ENCODE measurements around the gene PRICKLE2.

Gene PRICKLE2

DNA sequence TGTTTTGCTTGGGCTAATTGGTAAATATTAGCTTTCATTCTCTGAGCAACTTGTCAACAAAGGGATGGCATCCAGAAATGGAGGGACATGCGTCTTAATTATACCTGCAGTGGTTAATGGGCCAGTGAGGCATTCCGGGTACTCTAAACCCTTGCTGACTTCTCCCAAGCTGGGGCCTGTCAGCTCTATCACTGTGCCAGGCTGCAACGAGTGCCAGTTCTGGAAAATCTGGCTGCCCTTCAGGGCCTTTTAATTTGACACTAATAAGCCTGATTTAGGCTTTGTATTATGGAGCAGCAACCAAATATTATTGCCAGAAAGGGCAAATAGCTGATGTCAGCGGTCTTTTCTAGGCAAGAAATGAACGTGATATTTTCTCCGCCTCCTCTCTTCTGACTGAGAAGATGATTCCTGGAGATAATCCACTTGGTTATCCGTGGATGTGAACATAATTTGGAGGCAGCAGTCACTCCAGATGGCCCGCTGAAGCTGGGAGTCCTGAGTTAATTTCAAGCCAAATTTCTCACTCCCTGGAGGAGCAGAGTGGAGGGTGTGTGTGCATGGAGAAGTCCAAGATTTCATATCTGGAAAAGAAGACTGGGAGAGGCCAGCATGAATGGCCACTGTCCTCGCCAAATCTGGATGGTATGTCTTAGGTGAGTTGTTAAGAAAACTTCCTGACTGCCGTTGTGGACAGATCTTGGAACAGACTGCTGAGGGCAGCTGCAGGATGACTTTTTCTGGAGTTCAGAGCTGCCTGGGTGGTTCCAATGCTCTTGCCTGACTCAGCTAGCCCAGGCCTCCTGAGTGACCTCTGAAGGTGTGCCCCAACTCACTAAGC is 157.5 kb downstream of the PRICKLE2 start:
- no peak for DNase-seq (ENCODE audit: low spot score)

DNA sequence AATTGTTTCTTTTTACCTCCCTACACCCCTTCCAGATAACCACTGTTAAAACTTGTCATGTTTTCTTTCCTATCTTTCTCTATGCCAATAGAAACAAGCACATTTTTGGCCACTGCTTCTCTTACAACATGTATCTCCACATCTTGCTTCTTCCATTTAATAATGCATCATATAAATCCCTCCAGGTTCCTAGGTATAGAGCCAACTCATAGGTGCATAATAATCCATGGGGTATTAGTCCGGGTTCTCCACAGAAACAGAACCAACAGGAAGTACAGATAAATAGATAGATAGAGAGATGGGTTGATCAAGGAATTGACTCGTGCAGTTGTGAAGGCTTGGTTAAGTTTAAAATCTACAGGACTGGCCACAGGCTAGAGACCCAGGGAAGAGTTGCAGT is 160.5 kb downstream of the PRICKLE2 start:
- DNase-seq (ENCODE audit: low spot score) = no peak

DNA sequence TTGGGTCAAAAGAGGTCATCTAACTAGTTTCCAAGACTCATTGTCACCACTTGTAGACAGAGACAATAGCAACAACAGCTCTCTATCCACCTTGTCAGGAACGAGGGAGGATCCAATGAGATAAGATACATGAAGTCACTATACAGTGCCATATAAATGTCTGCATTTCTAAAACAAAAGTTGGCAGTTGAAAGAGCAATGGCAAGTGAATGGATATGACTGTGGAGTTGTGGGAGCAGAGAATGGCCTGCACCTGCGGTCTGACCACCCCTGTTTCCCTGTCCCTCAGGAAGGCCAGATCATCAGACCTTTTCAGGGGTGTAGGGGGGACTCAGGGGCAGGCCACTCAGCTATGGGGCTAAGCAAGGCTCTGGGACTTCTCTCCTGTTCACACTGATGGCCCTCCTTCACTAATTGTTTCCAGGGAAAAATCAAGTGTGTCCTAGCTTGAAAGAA is 161.3 kb downstream of the PRICKLE2 start:
- no peak for DNase-seq (ENCODE audit: low spot score)

DNA sequence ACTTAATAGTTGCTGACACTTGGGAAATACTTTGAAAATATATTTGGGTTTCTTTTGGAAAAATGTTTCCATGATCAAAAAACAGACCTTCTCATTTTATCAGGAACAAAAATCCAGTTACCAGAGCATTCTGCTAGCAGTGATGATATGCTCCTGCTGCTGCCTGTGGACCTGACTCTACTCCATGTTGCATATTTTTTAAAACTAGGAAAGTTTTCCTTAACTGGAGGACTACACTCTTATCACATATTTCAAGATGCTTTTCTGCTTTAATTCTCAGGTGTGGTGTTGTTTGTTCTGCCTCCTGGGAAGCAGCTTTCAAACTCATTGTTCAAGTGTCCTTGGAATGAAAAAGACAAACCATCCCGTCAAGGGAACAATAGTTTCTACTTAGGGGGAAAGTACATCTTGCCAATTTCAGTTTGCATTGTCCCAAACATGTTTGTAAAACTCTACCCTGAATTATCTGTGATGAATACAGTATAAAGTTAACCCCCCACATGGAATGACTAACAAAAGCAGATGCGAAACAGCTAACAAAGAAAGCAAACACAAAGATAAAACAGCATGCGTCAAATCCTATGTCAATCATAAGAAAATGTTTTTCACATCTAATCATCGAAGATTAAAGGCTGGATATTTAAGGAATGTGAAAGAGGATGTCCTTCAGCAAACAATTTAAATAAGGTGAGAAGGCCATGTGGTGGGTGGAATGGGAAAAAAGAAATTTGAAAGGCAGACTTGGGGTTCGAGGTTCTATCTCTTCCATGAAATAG is 161.9 kb downstream of the PRICKLE2 start:
- DNase-seq (ENCODE audit: low spot score) = no peak

DNA sequence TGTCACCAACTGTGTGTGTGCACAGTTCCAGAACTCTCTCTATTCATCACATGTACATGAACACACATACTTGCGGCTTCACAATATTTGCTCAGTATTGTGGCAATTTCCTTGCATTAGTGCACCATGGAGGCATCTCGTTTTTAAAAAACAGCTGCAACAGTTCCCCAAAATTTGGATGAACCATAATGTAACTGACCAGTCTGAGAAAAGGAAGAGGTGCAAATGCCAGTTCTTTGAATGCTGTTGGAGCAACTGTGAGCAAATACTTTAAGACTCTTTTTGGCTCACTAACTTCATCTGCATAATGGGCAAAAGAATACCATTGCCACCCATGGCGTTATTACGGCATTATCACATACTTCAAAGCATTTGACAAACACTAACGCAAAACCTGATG is 163.6 kb downstream of the PRICKLE2 start:
- no peak for DNase-seq (ENCODE audit: low spot score)

DNA sequence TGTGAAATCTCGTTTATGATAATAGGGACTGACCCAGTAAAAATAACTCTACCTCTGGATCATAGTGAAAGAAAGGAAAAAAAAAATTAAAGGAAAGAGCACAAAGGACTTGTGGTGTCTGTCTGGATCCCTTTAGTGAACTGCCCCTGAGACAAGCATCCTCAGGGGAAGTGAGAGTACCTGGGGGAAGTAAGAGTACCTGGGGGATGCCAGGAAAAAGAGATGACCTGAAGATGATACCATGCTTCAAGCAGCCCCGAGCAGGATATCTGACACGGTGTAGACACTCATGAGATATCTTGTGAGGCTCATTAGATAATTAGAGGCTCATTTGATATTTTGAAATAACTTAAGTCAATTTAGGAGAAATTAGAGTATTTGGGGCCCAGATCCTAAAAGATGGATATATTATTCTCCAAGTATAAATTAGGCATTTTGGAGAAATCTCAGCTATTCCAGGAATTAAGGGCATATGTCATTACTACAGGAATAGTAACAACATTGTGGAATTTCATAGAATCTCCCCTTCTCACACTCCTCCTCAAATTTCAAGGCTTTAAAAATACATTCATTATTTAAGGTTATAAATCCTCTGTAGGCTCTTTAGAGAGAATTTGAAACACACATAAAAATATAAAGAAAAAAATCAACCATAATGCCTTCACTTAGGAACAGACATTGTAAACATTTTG is 165.6 kb downstream of the PRICKLE2 start:
- DNase-seq (ENCODE audit: low spot score) = no peak

DNA sequence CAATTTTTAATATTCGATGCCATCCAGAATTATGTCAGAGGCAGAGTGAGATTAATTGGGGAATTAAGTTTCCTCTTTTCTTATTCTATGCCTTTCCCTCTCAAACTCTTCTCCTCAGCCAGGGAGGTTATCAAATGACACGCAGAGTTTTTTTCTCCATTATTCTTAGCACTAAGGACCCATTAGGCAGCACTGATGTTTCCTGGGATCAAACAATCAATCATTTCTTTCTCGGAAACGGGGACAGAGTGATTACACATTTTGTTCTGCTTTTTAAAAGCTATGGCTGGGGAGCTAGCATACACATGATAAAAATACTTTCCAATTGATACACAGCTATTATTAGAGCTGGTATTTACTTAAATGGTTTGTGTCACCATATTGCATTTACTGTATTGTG is 166.7 kb downstream of the PRICKLE2 start:
- no peak for DNase-seq (ENCODE audit: low spot score)

DNA sequence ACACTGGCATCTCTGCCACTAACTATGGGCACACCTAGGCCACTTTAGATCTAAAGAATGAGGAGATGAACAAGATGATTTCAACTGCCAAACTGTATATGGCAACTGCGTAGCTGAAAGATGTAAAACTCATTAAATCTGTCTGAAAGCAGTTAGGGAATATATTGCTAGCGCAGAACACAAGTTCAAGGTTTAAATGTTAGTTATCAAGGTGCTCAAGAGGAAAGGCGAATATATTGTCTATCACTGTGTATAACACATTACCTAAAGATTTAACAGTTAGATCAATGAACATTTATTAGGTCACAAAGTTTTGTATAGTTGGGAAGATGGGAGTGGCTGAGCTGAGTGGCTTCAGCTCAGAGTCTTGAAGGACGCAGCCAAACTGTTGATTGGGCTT is 168.0 kb downstream of the PRICKLE2 start:
- DNase-seq (ENCODE audit: low spot score) = no peak

DNA sequence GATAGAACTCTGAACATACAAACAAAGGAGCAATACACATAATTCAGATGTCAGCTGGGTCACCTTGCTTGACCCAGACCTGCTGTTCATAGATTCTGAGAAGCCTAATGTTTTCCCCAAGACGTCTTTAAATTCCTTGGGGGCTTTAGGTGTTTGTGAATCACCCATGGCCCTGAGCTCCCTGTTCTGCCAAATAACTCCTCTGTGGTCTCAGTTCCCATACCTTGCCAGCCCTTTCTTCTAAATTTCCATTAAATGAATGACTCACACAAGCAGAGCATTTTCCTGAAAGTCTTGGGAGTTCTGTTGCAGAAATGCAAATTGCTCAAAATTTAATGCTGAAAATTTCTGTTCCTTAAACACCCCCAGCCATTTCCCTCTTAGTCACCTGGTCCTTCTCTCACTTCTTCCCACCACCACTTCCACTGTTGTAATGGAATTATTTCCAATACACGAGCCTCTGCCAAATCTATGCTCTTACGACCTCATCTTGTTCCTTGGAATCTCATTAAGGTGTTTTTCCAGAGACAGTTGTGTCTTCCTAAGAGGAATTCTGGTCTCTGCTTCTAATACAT is 168.6 kb downstream of the PRICKLE2 start:
- DNase-seq (ENCODE audit: low spot score) = no peak

DNA sequence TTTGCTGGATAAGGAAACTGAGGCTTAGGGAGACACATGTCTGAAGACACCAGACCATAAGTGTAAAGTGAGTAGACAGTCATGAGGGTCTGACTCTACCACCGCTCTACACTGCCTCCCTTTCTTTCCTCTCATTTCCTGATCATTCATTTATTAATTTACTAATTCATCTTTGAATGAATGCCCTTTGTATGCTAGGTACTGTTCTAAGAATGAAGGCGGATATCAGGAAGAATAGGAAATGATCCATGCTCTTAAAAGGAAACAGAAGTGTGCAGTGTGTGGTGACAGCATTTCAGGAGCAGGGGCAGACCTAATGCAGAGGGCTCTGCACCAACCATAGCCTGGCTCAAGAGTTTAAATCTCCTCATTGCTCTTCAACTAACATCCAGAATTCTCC is 170.2 kb downstream of the PRICKLE2 start:
- no peak for DNase-seq (ENCODE audit: low spot score)

DNA sequence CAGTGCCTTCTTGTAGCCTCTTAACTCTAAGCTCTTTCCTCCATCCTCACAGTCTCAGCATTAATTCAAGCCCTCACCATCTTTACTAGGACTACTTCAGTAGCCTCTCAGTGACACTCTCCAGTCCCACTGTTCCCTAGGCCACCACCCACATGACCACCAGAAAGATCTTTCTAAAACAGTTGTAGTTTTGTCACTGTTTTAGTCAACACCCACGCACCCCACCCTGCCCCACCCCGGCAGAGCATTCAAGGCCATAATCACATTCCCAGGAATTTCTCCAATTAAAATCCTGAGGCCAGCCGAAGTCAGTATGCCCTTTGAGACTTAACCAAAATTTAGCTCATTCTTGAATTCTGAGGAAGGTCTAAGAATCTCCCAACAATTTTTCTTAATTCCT is 170.8 kb downstream of the PRICKLE2 start:
- DNase-seq (ENCODE audit: low spot score) = no peak

DNA sequence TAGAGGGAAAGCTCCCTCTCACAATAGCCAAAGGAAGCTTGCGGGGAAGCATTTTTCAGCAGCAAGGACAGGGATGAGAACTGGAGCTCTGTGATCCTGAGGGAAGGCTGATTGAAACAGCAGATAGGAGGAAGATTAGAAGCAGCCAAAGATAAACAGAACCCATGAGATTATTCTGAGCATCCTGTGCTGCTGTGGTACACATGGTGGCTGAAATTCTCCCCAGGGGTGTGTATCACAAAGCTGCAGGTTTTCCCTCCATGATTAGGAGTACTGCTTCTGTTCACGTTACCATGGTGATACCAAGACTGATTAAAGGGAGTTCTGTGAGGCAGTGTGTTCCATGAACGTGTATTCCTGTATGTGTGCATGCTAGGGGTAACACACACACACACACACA is 171.7 kb downstream of the PRICKLE2 start:
- no peak for DNase-seq (ENCODE audit: low spot score)

DNA sequence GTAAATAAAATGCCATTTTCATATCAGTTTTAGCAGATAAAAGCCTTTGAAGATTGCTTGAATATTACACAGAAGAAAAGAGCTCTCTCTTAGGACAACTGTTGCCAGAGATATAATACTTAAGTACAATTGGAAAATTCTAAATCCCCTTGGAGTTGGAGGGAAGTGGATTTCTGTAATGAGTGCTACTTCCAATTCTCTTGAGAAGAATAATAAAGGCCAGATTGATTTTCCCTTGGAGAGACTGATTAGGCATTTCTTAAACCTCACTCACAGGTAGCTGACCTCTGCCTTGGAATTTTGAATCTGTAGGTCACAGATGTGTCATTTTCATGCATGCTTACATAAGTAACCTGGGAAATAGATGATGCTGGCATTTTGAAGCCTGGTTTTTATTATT is 172.1 kb downstream of the PRICKLE2 start:
- no peak for DNase-seq (ENCODE audit: low spot score)

DNA sequence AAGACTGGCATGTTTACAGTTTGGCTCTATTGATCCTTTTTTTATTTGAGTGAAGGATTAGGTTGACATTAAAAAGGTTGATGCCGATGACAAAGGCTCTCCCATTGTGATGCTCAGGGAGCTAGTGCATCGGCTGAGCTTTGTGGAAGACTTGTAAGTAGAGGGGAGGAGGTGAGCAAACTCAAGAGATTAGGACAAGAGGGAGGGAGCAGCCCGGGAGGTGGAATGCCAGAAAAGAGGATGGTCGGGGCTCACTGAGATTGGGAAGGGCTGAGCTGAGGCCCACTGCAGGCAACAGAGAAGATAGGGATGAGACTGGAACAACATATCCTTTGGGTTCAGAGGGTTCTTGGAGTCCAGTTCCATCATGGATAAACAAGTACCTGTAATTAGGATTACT is 175.4 kb downstream of the PRICKLE2 start:
- no peak for DNase-seq (ENCODE audit: low spot score)

DNA sequence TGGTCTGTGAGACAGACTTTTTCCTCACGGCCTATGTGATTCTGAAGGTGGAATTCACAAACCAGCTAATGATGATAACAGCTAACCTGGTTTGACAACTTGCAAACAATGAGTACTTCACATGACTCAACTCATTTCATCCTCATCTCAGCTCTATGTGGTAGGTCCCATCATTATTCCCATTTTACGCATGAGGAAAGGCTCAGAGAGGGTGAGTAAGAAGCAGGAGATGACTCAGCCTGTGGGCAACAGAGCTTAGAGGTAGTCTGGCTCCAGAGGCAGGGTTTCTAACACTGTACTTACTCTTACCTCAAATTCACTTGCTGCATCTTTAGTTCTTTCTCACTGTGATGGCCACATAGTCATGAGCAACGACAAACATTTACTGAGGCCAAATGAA is 176.1 kb downstream of the PRICKLE2 start:
- DNase-seq (ENCODE audit: low spot score) = peak; percentile 77

DNA sequence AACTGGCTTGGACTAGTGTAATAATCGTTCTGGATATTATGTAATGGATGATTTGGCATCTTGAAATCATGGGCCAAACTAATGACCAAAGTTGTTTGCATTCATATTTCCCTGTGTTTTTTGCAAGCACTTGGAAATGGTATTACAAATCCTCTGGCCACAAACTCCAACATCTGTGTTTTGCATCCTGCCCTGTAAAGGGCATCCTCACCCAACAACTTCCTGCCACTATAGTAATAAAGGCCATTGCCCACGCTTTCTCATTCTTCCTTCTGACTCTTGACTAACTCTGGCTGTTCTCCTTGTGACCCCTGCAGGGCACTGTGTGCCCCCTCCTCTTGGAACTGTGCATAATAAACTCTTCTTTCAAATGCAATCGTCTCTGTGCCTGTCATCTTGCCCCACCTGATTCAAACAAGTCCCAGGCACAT is 176.6 kb downstream of the PRICKLE2 start:
- no peak for DNase-seq (ENCODE audit: low spot score)

DNA sequence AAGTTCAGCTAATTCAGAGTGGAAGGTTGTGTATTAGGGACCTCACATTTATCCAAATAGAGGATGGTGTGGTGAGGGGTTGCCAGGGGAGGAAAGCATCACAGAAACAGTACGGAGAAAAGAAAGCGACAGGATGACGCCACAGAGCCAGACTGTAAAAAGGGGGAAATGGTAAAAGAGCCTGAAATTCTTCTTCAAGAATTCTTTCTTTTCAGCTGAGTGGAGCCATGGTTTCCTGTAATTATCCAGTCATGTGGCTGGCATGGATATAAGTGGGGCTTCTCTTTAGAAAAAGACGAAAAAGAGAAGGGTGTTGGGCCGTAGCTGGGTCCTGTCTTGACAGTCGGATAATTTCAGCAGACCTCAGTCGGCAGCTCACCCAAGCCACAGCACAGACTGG is 177.5 kb downstream of the PRICKLE2 start:
- no peak for DNase-seq (ENCODE audit: low spot score)

DNA sequence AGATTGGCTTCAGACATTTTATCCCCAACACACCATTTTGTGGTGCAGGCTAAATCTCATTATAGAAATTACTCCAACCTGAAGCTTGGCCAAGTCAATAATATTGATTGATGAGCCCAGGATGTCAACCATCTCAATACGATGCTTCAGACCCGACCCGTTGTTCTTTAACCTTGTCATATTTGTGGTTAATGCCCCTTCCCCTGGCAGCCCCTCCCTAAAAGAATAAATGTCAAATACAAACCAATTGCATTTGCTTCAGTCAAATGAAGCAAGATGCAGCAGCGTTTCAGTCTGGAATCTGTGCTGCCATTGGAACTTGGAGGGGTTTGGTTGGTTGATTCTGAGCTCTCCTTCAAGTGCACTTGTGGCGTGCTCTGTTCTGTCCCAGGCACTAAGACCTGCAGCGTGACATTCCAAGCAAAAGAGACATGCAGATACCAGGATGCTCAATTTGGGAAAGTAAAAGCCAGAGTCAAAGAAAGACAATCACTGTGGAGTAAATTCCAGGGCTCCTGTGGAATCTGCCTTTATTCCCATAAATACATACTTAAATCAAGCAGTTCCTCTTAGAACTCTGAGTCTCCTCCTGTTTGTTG is 178.2 kb downstream of the PRICKLE2 start:
- DNase-seq (ENCODE audit: low spot score) = no peak

DNA sequence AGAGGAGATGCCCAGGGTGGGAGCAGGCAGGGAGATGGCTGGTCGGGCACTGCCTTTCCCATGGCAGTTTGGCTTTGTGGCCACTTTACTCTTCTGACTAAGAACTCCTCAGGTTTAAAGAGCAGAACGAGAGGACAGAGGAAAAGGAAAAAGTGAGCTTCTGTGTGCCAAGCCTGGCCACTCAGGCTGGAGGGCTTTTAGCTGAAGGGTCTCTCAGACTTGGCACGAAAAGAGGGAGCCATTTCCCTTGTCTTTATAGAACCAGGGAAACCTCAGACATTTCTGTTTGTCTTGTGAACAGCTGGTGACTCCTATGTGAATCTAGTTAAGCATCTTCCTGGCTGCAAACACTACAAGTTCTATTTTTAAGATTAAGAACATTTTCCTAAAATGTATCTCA is 178.7 kb downstream of the PRICKLE2 start:
- no peak for DNase-seq (ENCODE audit: low spot score)

DNA sequence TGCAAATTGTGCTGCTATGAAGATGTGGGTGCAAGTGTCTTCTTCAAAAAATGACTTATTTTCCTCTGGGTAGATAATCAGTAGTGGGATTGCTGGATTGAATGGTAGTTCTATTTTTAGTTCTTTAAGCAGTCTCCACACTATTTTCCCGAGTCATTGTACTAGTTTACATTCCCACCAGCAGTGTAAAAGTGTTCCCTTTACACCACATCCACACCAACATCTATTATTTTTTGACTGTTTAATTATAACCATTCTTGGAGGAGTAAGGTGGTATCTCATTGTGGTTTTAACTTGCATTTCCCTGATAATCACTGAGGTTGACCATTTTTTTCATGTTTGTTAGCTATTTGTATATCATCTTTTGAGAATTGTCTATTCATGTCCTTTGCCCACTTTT is 182.3 kb downstream of the PRICKLE2 start:
- no peak for DNase-seq (ENCODE audit: low spot score)

Data from RKO (cell line).